ENCODE results near the gene CHDH. TPM values are rescaled to one million over a fixed set of nuclear protein-coding genes. Genes with fewer than 3 reads are reported as not detected.

CHDH gene
- polyA plus RNA-seq, 1 experiment, result 0.18 TPM

DNA sequence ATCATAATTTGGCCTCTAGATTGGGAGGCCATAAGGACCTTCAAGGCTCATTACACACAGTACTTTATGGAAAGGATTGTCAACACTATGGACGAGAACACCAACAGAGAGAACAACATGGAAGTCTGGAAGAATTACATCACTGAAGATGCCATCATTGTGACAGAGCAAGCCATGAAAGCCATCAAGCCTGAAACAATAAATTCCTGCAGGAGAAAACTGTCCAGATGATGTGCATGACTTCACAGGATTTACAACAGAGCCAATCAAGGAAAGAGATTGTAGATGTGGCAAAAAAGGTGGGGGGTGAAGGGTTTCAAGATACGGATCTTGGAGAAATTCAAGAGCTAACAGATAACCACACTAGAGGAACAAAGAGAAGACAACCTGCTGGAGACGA is 16.0 kb upstream of the CHDH start:
- Histone ChIP-seq H3K27me3 (ENCODE audit: control insufficient read depth, insufficient read depth, low read length) (no peaks in the 10 kb centered on the region), H3K36me3 (ENCODE audit: control insufficient read depth, insufficient read depth, low read length) (peaks cover 4% of the 10 kb centered on the region), H3K4me3 (ENCODE audit: low read depth, low read length) (no peak overlapping the region)
- no peak for DNase-seq (ENCODE audit: low read depth)
- ChIA-PET CTCF (no interaction called here), POLR2A (no interaction called here)
- TF ChIP-seq, protein P1, sequence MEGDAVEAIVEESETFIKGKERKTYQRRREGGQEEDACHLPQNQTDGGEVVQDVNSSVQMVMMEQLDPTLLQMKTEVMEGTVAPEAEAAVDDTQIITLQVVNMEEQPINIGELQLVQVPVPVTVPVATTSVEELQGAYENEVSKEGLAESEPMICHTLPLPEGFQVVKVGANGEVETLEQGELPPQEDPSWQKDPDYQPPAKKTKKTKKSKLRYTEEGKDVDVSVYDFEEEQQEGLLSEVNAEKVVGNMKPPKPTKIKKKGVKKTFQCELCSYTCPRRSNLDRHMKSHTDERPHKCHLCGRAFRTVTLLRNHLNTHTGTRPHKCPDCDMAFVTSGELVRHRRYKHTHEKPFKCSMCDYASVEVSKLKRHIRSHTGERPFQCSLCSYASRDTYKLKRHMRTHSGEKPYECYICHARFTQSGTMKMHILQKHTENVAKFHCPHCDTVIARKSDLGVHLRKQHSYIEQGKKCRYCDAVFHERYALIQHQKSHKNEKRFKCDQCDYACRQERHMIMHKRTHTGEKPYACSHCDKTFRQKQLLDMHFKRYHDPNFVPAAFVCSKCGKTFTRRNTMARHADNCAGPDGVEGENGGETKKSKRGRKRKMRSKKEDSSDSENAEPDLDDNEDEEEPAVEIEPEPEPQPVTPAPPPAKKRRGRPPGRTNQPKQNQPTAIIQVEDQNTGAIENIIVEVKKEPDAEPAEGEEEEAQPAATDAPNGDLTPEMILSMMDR (IDR thresholded peaks at IDR 0.05; ENCODE audit: insufficient read depth, low read depth, low read length), result no peak

- TF ChIP-seq, protein P1 (IDR thresholded peaks at IDR 0.05; ENCODE audit: insufficient read depth, low read depth, low read length), result no peak
- Histone ChIP-seq H3K4me3 (ENCODE audit: low read depth, low read length) (no peak overlapping the region), H3K36me3 (ENCODE audit: control insufficient read depth, insufficient read depth, low read length) (peaks cover 4% of the 10 kb centered on the region), H3K27me3 (ENCODE audit: control insufficient read depth, insufficient read depth, low read length) (no peaks in the 10 kb centered on the region)
- ChIA-PET POLR2A (no interaction called here), CTCF (no interaction called here)
- no peak for DNase-seq (ENCODE audit: low read depth)
These were observed 14.0 kb upstream of the CHDH start for GRCh38 chr3:53860196-53860595.

- CTCF ChIA-PET, result no interaction called here
- Histone ChIP-seq H3K27me3 (ENCODE audit: control insufficient read depth, insufficient read depth, low read length) (no peaks in the 10 kb centered on the region), H3K36me3 (ENCODE audit: control insufficient read depth, insufficient read depth, low read length) (peaks cover 3% of the 10 kb centered on the region; the same call in 1 of the 2 replicates), H3K4me3 (ENCODE audit: low read depth, low read length) (no peak overlapping the region)
- TF ChIP-seq, protein P1 (IDR thresholded peaks at IDR 0.05; ENCODE audit: insufficient read depth, low read depth, low read length), result no peak
- POLR2A ChIA-PET, result no interaction called here
- DNase-seq (ENCODE audit: low read depth), result no peak
These were observed 13.0 kb upstream of the CHDH start for GRCh38 chr3:53859178-53859577.

GRCh38 chr3:53858096-53858741 is 12.0 kb upstream of the CHDH start:
- TF ChIP-seq, protein P1 (IDR thresholded peaks at IDR 0.05; ENCODE audit: insufficient read depth, low read depth, low read length), result no peak
- ChIA-PET CTCF (interaction anchor here (1.4 kb wide), 1 partner anchor 55 kb away, joined by 3 read pairs; no protein-coding TSS in a partner anchor), POLR2A (no interaction called here)
- Histone ChIP-seq H3K4me3 (ENCODE audit: low read depth, low read length) (no peak overlapping the region), H3K27me3 (ENCODE audit: control insufficient read depth, insufficient read depth, low read length) (no peaks in the 10 kb centered on the region), H3K36me3 (ENCODE audit: control insufficient read depth, insufficient read depth, low read length) (peaks cover 3% of the 10 kb centered on the region; the same call in 1 of the 2 replicates)
- DNase-seq (ENCODE audit: low read depth), result no peak

GRCh38 chr3:53856964-53857363 is 10.7 kb upstream of the CHDH start:
- no peak for DNase-seq (ENCODE audit: low read depth)
- Histone ChIP-seq H3K36me3 (ENCODE audit: control insufficient read depth, insufficient read depth, low read length) (peaks cover 3% of the 10 kb centered on the region; the same call in 1 of the 2 replicates), H3K4me3 (ENCODE audit: low read depth, low read length) (no peak overlapping the region), H3K27me3 (ENCODE audit: control insufficient read depth, insufficient read depth, low read length) (no peaks in the 10 kb centered on the region)
- POLR2A ChIA-PET, result no interaction called here
- TF ChIP-seq, protein P1 (IDR thresholded peaks at IDR 0.05; ENCODE audit: insufficient read depth, low read depth, low read length), result no peak
- CTCF ChIA-PET, result no interaction called here

All from BJ (cell line).